ENCODE measurements around the gene TPBGL. TPM values are rescaled to one million over a fixed set of nuclear protein-coding genes. Genes with fewer than 3 reads are reported as not detected.
A peak's percentile ranks its signal among the peaks of the same experiment; 100 is the strongest.

TPBGL gene
- polyA plus RNA-seq, 3 donors = not detected

DNA sequence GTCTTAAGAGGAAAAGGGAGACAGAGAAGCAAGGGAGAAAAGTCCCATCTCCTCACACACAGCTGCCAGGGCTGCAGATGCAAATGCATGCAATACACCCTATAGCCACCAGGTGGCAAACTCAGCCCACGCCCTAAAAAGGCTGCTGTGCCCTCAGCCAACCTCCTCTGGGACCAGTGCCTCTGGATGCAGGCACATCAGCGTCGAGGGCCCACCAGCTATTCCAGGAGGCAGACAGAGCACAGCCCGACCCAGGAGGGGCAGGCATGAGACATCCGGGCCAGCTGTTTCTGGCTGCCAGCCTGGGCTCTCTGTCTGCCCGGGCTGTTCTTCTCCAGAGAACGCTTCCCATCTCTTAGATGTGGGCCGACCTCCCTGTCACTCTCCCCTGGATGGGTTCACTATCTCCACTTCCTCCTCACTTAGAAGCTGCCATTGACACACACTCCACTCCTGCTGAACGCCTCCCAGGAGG lies 39.7 kb downstream of the TPBGL start:
- Histone ChIP-seq H3K4me1 (ENCODE audit: control insufficient read depth in 1 of 2, insufficient read depth in 2 of 2, low read length in 2 of 2) (peaks cover 20 to 22% of the 10 kb centered on the region in 2 donors), H3K9me3 (replicated peaks in 1 of 2; ENCODE audit: control insufficient read depth in 1 of 2, insufficient read depth in 1 of 2, low read length in 2 of 2) (no peaks in the 10 kb centered on the region), H3K4me2 (replicated peaks; ENCODE audit: extremely low read depth, low read length, poor library complexity, severe bottlenecking) (no peak overlapping the region), H3K27ac (ENCODE audit: low read depth in 1 of 2, low read length in 2 of 2) (peak overlapping the region in 1 of 2 donors; percentile 65), H2AFZ (ENCODE audit: insufficient read depth, low read depth, low read length, poor library complexity, severe bottlenecking) (no peak overlapping the region), H4K20me1 (ENCODE audit: insufficient read depth, low read length) (peaks cover 100% of the 10 kb centered on the region), H3K27me3 (ENCODE audit: control insufficient read depth in 2 of 2, insufficient read depth in 2 of 2, low read length in 2 of 2) (no peaks in the 10 kb centered on the region), H3K9ac (ENCODE audit: insufficient read depth, low read length, poor library complexity, severe bottlenecking) (no peak overlapping the region), H3K4me3 (replicated peaks in 1 of 3; ENCODE audit: low read depth in 2 of 3, low read length in 3 of 3) (no peak overlapping the region), H3K36me3 (replicated peaks in 1 of 2; ENCODE audit: control insufficient read depth in 1 of 2, insufficient read depth in 2 of 2, low read length in 2 of 2) (peaks cover 86 to 93% of the 10 kb centered on the region in 2 donors), H3K79me2 (ENCODE audit: insufficient read depth, low read length) (peaks cover 3% of the 10 kb centered on the region)
- Mint-ChIP-seq H3K36me3 (peaks cover 76 to 92% of the 10 kb centered on the region in 2 donors), H3K27ac (peak overlapping the region in 6 of 7 donors; percentile 20 to 89 (median 48)), H3K4me1 (peaks cover 30% of the 10 kb centered on the region), H3K4me3 (no peak overlapping the region), H3K9me3 (peaks cover 0 to 2% (median 0%) of the 10 kb centered on the region in 7 donors), H3K27me3 (ENCODE audit: low read depth in 3 of 3) (peaks cover 0 to 2% (median 0%) of the 10 kb centered on the region in 3 donors)
- 29% methylated on average over 8 of the region's 9 CpGs for WGBS (ENCODE audit: insufficient coverage)
- TF ChIP-seq, protein P1, sequence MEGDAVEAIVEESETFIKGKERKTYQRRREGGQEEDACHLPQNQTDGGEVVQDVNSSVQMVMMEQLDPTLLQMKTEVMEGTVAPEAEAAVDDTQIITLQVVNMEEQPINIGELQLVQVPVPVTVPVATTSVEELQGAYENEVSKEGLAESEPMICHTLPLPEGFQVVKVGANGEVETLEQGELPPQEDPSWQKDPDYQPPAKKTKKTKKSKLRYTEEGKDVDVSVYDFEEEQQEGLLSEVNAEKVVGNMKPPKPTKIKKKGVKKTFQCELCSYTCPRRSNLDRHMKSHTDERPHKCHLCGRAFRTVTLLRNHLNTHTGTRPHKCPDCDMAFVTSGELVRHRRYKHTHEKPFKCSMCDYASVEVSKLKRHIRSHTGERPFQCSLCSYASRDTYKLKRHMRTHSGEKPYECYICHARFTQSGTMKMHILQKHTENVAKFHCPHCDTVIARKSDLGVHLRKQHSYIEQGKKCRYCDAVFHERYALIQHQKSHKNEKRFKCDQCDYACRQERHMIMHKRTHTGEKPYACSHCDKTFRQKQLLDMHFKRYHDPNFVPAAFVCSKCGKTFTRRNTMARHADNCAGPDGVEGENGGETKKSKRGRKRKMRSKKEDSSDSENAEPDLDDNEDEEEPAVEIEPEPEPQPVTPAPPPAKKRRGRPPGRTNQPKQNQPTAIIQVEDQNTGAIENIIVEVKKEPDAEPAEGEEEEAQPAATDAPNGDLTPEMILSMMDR (IDR thresholded peaks at IDR 0.05) = peak; percentile 97
- intact Hi-C loops (cut with micrococcal nuclease) = loop anchor here (1.0 to 2.0 kb wide), 2 partner anchors 104 to 105 kb away; no protein-coding TSS in a partner anchor
- peak; percentile 52 to 59 (median 58) for DNase-seq

DNA sequence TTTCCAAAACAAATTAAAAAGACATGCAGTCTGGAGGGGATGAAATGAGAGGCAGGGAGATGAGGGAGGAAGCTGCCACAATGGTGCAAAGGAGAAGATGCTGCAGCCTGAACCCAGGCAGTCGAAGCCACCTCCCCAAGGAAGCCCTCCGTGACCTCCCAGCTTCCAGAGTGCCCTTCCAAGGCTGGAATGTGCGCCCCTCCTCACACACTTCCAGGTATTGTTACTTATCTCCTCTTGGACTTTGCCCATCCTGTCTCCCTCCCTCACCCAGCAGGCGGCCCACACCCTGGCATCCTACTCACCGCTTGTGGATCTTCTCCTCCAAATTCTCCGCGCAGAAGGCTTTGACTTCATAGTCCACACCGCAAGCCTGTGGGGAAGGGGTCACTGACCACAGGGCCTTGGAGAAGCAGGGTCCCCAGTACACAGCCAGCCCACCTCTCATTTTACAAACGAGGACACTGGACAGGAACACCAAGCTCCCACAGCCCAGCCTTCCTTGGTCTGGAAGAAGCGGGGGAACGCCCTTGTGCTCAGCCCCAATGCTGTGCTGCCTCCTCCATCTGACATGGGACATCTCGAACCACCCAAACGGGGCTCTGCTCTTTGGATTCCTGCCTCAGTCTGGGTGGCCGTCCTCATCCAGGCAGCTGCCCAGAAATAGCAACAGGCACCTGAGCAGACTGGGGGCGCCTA lies 40.3 kb downstream of the TPBGL start:
- 90% methylated on average over 13 of the region's 15 CpGs for WGBS (ENCODE audit: insufficient coverage)
- no peak for DNase-seq
- Mint-ChIP-seq H3K4me1 (peaks cover 23% of the 10 kb centered on the region), H3K4me3 (no peak overlapping the region), H3K27ac (peak overlapping the region in 6 of 7 donors; percentile 27 to 89 (median 66)), H3K9me3 (peaks cover 0 to 2% (median 0%) of the 10 kb centered on the region in 7 donors), H3K27me3 (ENCODE audit: low read depth in 3 of 3) (peaks cover 0 to 2% (median 0%) of the 10 kb centered on the region in 3 donors), H3K36me3 (peaks cover 78 to 94% of the 10 kb centered on the region in 2 donors)
- H2AFZ ChIP-seq (ENCODE audit: insufficient read depth, low read depth, low read length, poor library complexity, severe bottlenecking) = no peak overlapping the region
- H3K4me2 ChIP-seq (replicated peaks; ENCODE audit: extremely low read depth, low read length, poor library complexity, severe bottlenecking) = no peak overlapping the region
- H3K4me1 ChIP-seq (ENCODE audit: control insufficient read depth in 1 of 2, insufficient read depth in 2 of 2, low read length in 2 of 2) = peaks cover 14 to 16% of the 10 kb centered on the region in 2 donors
- no peaks in the 10 kb centered on the region for H3K9me3 ChIP-seq (replicated peaks in 1 of 2; ENCODE audit: control insufficient read depth in 1 of 2, insufficient read depth in 1 of 2, low read length in 2 of 2)
- TF ChIP-seq, protein P1 (IDR thresholded peaks at IDR 0.05) = no peak
- peaks cover 9% of the 10 kb centered on the region for H3K79me2 ChIP-seq (ENCODE audit: insufficient read depth, low read length)
- peaks cover 93 to 99% of the 10 kb centered on the region in 2 donors for H3K36me3 ChIP-seq (replicated peaks in 1 of 2; ENCODE audit: control insufficient read depth in 1 of 2, insufficient read depth in 2 of 2, low read length in 2 of 2)
- H3K27ac ChIP-seq (ENCODE audit: low read depth in 1 of 2, low read length in 2 of 2) = peak overlapping the region in 1 of 2 donors; percentile 65
- no peak overlapping the region for H3K9ac ChIP-seq (ENCODE audit: insufficient read depth, low read length, poor library complexity, severe bottlenecking)
- peaks cover 100% of the 10 kb centered on the region for H4K20me1 ChIP-seq (ENCODE audit: insufficient read depth, low read length)
- H3K4me3 ChIP-seq (replicated peaks in 1 of 3; ENCODE audit: low read depth in 2 of 3, low read length in 3 of 3) = no peak overlapping the region
- intact Hi-C loops (cut with micrococcal nuclease) = loop anchor here (1.0 to 2.0 kb wide), 2 partner anchors 103 to 104 kb away; no protein-coding TSS in a partner anchor
- no peaks in the 10 kb centered on the region for H3K27me3 ChIP-seq (ENCODE audit: control insufficient read depth in 2 of 2, insufficient read depth in 2 of 2, low read length in 2 of 2)

All from CD14-positive monocyte (primary cell).